ENCODE measurements around the gene NOXA1.

DNA sequence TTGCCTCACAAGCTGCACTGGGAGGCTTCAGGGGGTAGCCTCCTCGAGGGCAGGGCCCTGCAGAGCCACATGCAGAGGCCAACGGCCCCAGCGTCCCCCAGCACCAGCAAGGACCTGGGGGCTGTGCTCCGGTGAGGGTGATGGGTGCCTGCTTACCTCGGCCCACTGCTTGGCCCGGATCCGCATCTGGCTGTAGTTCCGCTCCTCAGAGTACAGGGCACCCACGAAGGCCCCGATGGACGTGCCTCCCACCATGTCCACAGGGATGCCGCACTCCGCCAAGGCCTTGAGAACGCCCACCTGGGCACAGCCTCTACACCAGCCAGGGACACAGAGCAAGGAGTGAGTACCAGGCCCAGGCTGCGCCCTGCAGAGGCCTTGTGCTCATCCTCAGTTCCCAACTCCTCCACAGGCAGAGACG, 44.0 kb downstream of the NOXA1 start:
- TF ChIP-seq EZH2 (IDR thresholded peaks at IDR 0.05; ENCODE audit: insufficient read depth, low read length) = no peak
- TF ChIP-seq, protein P1, sequence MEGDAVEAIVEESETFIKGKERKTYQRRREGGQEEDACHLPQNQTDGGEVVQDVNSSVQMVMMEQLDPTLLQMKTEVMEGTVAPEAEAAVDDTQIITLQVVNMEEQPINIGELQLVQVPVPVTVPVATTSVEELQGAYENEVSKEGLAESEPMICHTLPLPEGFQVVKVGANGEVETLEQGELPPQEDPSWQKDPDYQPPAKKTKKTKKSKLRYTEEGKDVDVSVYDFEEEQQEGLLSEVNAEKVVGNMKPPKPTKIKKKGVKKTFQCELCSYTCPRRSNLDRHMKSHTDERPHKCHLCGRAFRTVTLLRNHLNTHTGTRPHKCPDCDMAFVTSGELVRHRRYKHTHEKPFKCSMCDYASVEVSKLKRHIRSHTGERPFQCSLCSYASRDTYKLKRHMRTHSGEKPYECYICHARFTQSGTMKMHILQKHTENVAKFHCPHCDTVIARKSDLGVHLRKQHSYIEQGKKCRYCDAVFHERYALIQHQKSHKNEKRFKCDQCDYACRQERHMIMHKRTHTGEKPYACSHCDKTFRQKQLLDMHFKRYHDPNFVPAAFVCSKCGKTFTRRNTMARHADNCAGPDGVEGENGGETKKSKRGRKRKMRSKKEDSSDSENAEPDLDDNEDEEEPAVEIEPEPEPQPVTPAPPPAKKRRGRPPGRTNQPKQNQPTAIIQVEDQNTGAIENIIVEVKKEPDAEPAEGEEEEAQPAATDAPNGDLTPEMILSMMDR (IDR thresholded peaks at IDR 0.05; ENCODE audit: insufficient read depth, low read depth, low read length) = no peak
